ENCODE data around the gene NUCKS1. TPM values are rescaled to one million over a fixed set of nuclear protein-coding genes. Genes with fewer than 3 reads are reported as not detected.
A peak's percentile ranks its signal among the peaks of the same experiment; 100 is the strongest.

The NUCKS1 gene
- total and polyA plus RNA-seq, 2 of the 4 experiments (the other 2 are of a cell fraction): 37.9 to 103 TPM

- H2BK20ac ChIP-seq (ENCODE audit: low read depth, low read length): no peak overlapping the region
- H3K27ac ChIP-seq (ENCODE audit: insufficient read depth, low read length): no peak overlapping the region
- H4K8ac ChIP-seq (ENCODE audit: low read depth in 2 of 2, low read length in 2 of 2): no peak overlapping the region
- H2AK5ac ChIP-seq (ENCODE audit: low read depth, low read length): no peak overlapping the region
- WGBS, 2 experiments (ENCODE audit: extremely low coverage in 2 of 2, insufficient read length in 1 of 2): no CpG with 5 or more reads among the region's 2 CpGs
- intact Hi-C loops (cut with micrococcal nuclease): no loop called here
- peak overlapping the region; percentile 74 for H2AK9ac ChIP-seq (replicated peaks; ENCODE audit: low read depth, low read length, poor library complexity)
- no peak overlapping the region for H2BK5ac ChIP-seq (ENCODE audit: low read depth, low read length, poor library complexity, severe bottlenecking)
- H3K79me1 ChIP-seq (ENCODE audit: low read depth in 1 of 2, low read length in 2 of 2): no peaks in the 10 kb centered on the region
- no peaks in the 10 kb centered on the region for H4K20me1 ChIP-seq (ENCODE audit: insufficient read depth, low read length)
- dilution Hi-C loops (cut with HindIII; ENCODE audit: low sequenced_read_pairs, unreplicated experiment): no loop called here
- H2BK120ac ChIP-seq (ENCODE audit: low read depth, low read length): no peak overlapping the region
- H2BK15ac ChIP-seq (ENCODE audit: low read depth, low read length): no peak overlapping the region
- H3K56ac ChIP-seq (ENCODE audit: extremely low read depth, insufficient read depth, low read length): no peak overlapping the region
- no peaks in the 10 kb centered on the region for H3K27me3 ChIP-seq (ENCODE audit: control insufficient read depth, insufficient read depth, low read length)
- TF ChIP-seq CEBPB (IDR thresholded peaks at IDR 0.05; ENCODE audit: low read depth, low read length) (no peak), SMC3 (IDR thresholded peaks at IDR 0.05; ENCODE audit: low read depth, low read length) (no peak), CTCF (conservative IDR thresholded peaks at IDR 0.05; ENCODE audit: low read depth, low read length) (no peak), MXI1 (IDR thresholded peaks at IDR 0.05; ENCODE audit: borderline replicate concordance, low read depth, low read length) (no peak), RAD21 (IDR thresholded peaks at IDR 0.05; ENCODE audit: low read length) (no peak), MAFK (IDR thresholded peaks at IDR 0.05; ENCODE audit: low read depth, low read length) (peak; percentile 71)
- H3K23ac ChIP-seq (ENCODE audit: low read depth, low read length): no peak overlapping the region
- CTCF ChIA-PET: no interaction called here
- no peaks in the 10 kb centered on the region for H3K4me1 ChIP-seq (ENCODE audit: control insufficient read depth, insufficient read depth, low read length)
- peaks cover 59% of the 10 kb centered on the region for H3K36me3 ChIP-seq (ENCODE audit: control insufficient read depth, insufficient read depth, low read length)
- no peak overlapping the region for H4K5ac ChIP-seq (ENCODE audit: low read depth, low read length)
- DNase-seq (no peak), ATAC-seq (ENCODE audit: low read depth) (no peak)
- BruUV-seq (replicated peaks): no TSS peak
- in situ Hi-C loops (cut with MboI; ENCODE audit: low sequenced_read_pairs): loop anchor here (10.0 kb wide), 1 partner anchor 308 kb away; no protein-coding TSS in a partner anchor
- no peak overlapping the region for H3K9ac ChIP-seq (ENCODE audit: low read depth, low read length)
- POLR2A ChIA-PET (ENCODE audit: unreplicated experiment): no interaction called here
- no peak overlapping the region for H3K4me3 ChIP-seq (ENCODE audit: insufficient read depth, low read depth, low read length)
- no peak overlapping the region for H3K4me2 ChIP-seq (ENCODE audit: low read depth, low read length)
- H3K9me1 ChIP-seq (ENCODE audit: insufficient read depth, low read length): no peaks in the 10 kb centered on the region
- no peak overlapping the region for H3K18ac ChIP-seq (ENCODE audit: low read depth, low read length)
- H4K91ac ChIP-seq (ENCODE audit: insufficient read depth, low read depth, low read length): no peak overlapping the region
- no peak overlapping the region for H3K4ac ChIP-seq (ENCODE audit: low read depth, low read length)
- no peaks in the 10 kb centered on the region for H3K9me3 ChIP-seq (ENCODE audit: control insufficient read depth, insufficient read depth, low read length)
- H3K14ac ChIP-seq (replicated peaks; ENCODE audit: low read depth, low read length): no peak overlapping the region
- H2AFZ ChIP-seq (replicated peaks; ENCODE audit: low read length, poor library complexity): no peak overlapping the region
These were observed 47.2 kb upstream of the NUCKS1 start for GRCh38 chr1:205797168-205797567.

Measured in IMR-90 (cell line).